ENCODE data around the gene TNP2.

DNA sequence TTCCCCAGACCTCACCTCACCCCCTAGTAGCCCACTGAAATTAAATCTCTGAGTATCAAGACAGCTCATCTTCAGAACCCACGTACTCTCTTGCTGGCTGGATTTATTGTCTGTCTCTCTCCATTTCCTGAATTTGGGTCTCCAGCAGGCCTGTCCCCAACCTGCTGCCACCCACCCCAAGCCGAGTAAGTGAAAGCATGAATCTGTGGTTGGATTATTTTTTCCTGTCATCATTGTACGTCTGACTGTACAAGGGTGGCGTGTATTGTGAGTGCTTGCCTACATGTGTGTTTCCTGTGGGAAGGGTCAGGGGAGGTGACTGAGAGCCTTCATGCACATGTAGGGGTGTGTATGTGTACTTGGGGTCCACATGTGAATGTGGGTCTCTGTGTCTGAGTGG is 5.4 kb downstream of the TNP2 start:
- TF ChIP-seq CTCF (conservative IDR thresholded peaks at IDR 0.05) (no peak), ZFX (IDR thresholded peaks at IDR 0.05) (no peak)
